ENCODE results near the gene SAMSN1.

DNA sequence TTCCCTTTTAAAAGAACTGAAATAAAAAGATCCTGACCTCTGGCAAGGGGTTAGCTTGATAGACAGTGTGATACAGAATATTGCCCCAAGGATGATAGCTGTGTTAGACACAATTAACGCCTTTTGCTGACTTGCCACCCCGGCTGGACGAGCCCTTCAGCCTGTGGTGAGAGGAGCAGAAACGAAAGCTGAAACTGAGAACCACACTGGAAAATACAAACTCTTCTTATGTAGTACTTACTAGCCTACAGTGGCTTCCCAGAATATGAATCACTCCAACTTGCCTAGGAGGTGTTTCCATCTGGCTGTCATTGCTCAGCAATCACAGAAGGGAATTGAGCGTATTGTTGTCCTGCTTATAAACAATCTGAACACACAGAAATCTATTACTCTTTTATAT lies 22.9 kb downstream of the SAMSN1 start:
- TF ChIP-seq CTCF (IDR thresholded peaks at IDR 0.05): no peak
- no peak for TF ChIP-seq POLR2A (IDR thresholded peaks at IDR 0.05)

Data from right lobe of liver (tissue), 4 donors.